NOMO-1 treated with dmso at 0.1 percent for 144 hours (cell line): ENCODE results near the gene DNASE1L1.
A peak's percentile ranks its signal among the peaks of the same experiment; 100 is the strongest.

Source experiments
- DNase-seq: peaks from one replicate; lab custom pipeline; 2025; ENCODE audit not compliant: unreplicated experiment; lab: John Stamatoyannopoulos, UW

DNASE1L1 gene

DNA sequence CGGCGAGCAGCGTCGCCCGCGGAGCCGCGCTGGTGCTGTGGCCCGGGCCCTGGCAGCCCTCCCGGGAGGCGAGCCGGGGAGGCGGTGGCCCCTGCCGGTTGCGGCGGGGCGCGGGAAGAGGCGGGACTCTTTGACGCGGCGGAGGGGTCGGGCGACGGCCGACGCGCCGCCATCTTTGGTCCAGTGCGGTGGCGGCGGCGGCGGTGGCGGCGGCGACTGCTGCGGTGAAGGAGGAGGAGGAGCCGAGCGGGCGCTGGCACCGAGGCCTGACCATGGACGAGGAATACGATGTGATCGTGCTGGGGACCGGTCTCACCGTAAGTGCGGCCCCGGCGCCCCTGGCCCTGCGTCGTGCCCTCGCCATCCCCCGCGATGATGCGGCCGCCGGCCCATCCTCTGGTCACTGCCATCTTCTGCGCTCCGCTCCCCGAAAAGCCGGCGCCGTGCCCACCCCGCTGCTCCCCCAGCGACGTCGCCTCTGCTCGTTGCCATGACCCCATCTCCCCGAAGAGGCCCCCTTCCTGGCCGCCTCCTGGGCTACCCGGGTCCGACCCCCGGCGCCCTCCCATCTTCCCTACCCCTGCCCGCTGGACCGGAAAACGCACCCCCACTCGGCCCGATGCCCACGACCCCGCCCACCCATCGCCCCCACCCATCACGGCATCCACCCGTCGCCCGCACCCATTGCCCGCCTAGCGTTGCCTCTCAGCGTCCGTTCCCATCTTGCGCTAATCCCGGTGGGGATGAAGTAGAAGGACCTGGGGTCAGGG, 28.1 kb upstream of the DNASE1L1 start, which contains the start of gene GDI1:
Gene GDI1 (plus strand): TSS at position 172 of the 770 bp plus-strand sequence. CDS start 101 bp downstream, at position 273.
- DNase-seq = no peak

DNA sequence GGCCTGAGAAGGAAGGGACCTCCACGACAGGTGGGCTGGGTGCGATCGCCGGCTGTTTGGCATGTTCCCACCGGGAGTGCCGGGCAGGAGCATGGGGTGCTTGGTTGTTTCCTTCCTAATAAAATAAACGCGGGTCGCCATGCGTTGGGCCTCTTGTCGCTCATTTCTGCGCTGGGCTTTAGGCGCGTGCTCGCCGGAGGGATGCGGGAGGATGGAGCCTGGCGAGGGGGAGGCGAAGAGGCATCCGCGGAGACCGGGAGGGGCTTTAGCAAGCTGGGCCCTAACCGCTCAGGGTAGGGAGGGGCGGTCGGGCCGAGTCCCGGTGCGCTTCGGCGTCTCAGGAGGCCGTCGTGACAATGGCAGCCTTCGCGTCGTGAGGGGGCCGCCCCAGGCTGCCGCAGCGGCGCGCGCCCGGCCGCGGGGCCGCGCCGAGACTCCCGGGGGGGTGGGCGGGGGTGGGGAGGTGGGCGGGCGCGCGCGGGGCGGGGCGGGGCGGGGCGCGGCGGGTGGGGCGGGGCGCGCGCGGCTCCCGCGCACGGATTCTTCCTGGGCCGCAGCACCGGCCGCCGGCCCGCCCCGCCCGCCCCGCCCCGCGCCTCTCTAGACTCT, 27.4 kb upstream of the DNASE1L1 start:
- no peak for DNase-seq

DNA sequence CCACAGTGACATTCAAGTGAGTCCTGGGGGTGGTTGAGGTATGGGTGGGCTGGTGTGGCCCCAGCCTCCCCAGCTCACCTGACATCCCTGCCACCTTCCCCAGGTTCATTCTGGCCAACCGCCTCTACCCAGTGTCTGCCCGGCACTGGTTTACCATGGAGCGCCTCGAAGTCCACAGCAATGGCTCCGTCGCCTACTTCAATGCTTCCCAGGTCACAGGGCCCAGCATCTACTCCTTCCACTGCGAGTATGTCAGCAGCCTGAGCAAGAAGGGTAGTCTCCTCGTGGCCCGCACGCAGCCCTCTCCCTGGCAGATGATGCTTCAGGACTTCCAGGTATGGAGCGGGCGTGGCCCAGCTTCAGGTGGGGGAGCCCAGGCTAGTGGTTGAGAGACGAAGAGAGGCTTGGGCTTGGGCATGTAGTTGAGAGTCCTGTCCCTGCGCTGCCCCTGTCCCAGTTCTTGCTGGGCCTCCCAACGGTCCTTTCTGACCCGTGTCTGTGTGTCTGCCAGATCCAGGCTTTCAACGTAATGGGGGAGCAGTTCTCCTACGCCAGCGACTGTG, 26.2 kb upstream of the DNASE1L1 start:
- DNase-seq = no peak

DNA sequence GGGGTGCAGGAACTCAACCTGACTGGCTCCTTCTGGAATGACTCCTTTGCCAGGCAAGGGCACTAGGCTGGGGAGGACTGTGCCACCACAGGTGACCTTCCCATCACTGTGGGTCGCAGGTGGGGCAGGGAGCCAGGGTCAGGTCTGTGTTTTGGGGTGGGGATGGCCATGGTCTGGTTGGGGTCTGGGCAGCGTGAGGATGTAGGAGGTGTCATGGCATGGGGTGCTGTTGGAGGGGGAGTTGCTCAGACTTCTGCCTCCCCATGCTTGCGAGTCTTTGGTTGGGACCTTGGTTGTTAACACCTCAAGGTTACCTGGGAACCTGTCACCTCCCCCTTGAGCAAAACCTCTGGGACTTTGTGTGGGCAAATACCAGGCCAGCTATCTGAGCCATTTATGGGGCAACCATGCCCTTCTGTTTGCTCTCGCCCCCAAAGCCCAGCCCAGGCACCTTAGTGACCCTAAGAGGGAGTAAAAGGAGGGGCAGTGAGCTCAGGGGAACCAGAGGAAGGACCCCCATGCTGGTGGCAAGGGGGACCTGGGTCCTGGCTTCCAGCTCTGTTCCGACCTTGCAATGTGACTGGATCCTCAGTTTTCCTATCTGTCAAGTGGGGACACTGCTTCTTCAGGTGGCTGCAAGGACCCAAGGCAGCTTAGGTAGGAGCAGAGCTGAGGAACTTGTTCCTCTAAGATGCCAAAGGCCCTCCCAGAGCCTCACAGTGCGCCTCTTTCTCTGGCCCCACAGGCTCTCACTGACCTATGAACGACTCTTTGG, 25.5 kb upstream of the DNASE1L1 start:
- no peak for DNase-seq

DNA sequence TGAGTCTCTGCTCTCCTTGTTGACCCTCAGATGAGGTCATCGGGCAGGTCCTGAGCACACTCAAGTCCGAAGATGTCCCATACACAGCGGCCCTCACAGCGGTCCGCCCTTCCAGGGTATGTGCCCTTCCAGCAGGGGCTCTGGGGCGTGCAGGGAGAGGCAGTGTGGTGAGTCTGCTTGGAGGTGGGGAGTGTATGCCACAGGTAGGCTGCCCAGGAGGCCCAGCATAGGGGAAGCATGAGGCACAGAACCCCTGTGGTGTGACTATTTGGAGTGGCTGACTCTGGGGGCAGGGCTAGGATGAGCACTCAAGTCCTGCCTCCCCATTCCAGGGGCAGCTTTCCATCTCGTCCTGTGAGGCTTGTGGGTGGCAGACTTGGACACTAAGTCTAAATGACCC, 24.6 kb upstream of the DNASE1L1 start:
- no peak for DNase-seq

DNA sequence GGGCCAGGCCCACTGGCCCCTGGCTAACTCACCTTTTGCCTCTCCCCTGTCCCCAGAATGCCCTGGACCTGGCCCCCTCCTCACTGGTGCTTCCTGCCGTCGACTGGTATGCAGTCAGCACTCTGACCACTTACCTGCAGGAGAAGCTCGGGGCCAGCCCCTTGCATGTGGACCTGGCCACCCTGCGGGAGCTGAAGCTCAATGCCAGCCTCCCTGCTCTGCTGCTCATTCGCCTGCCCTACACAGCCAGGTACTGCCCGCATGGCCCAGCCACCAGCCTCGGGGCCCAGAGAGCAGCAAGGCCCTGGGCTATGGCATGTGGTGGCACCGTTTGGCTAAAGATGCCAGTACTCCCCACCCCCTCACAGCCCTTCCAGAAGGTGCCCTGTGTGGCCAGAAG, 23.2 kb upstream of the DNASE1L1 start:
- DNase-seq = no peak

- DNase-seq = no peak
Measured at GRCh38 chrX:154431341-154431740, 22.3 kb upstream of the DNASE1L1 start.

DNA sequence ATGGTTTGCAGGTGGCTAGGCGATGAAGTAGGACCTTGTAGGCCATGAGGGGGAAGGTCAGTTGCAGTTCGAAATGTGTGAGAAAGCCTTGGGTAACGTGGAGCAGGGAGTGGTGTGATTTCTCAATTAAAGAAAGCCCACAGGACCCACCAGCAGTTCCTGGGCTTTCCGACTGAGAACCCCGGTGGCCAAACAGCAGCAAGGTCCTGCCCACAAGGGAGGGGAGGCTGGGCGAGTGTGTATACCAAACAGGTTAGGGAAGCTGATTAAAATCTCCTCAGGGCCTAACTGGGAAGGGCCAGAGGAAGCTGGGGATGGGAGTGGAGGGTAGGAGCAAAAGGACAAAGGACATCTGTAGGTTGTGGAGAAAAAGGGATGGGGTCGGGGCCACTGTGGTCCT, 21.9 kb upstream of the DNASE1L1 start:
- DNase-seq = no peak

DNA sequence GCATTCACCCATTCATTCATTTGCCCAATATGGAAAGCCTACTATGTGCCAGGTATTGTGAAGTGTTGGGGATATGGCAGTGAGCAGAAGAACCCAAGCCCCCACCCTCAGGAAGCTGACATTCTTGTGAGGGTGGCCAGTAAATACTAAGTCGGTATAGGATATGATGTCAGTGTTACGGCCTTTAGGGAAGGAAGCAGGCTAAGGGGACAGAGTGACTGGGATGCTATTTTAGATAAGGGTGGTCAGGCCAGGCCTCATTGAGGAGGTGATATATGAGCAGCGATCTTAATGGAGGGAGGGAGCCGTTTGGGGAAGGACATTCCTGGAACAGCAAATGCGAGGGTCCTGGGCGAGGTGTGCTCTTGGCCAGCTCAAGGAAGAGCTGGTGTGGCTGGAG, 21.4 kb upstream of the DNASE1L1 start:
- DNase-seq = no peak

DNA sequence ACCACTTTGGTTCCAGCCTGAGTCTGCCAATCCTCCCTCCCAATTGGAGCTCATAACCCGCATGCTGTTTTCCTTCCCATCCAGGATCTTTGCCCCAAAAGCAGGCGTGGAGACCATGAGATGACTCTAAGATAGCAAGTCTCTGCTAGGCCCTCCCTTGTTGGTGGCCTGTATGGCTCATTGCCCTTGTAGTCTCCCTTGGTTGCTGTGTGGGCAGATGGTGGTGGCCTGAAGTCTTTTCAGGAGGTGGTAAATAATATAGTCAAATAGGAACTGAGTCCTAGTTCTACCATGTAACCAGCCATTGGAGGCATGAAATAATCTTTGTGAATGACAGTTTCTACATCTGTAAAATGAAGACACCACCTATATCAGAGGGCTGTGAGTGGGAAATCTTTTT, 20.7 kb upstream of the DNASE1L1 start:
- no peak for DNase-seq

GRCh38 chrX:154428176-154429171, 19.4 kb upstream of the DNASE1L1 start, which contains the start of gene ATP6AP1:
Gene ATP6AP1 (plus strand): TSS chrX:154428677. CDS start chrX:154428693, 16 bp downstream.
- DNase-seq = peak; percentile 85

- no peak for DNase-seq
Measured at GRCh38 chrX:154426916-154427770, 18.1 kb upstream of the DNASE1L1 start.

GRCh38 chrX:154420402-154420756, 11.3 kb upstream of the DNASE1L1 start:
- DNase-seq = no peak

- no peak for DNase-seq
Measured at GRCh38 chrX:154419688-154420401, 10.8 kb upstream of the DNASE1L1 start.

DNA sequence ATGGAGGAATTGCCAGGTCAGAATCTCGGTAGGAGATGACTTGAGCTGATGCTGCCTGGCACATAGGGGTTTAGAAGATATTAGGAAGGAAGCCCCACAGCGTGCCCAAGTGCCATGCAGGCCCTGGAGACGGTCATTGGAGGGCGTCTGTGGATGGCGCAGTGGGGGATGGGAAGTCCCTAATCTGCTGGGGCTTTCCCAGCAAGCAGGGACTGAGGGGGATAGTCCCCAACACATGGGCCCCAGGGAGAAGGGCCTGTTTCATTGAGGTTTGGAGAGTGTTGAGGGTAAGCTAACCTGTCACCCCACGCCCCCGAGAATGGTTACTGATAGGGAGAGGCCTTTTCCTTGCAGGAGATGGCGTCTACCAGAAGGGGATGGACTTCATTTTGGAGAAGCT, 10.1 kb upstream of the DNASE1L1 start:
- DNase-seq = no peak

DNA sequence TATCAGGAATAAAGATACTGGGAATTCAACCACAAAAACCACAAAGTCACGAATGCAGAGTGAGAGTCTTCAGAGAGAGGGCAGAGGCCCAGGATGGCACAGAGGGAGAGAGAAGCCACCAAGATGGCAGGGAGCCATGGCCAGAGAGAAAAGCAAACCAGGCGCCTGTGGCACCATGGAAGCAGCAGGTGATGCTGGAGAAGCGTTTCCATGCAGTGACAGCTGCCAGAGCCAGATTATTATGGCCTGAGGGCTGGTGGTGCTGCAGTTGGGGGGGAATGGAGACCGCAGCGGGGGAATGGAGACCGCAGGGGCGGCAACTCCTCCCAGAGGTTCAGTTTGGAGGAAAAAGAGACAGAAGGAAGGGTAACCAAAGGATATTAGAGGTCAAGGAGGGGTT, 8.1 kb upstream of the DNASE1L1 start:
- DNase-seq = no peak

- no peak for DNase-seq
Measured at GRCh38 chrX:154413142-154413541, 4.1 kb upstream of the DNASE1L1 start.

DNA sequence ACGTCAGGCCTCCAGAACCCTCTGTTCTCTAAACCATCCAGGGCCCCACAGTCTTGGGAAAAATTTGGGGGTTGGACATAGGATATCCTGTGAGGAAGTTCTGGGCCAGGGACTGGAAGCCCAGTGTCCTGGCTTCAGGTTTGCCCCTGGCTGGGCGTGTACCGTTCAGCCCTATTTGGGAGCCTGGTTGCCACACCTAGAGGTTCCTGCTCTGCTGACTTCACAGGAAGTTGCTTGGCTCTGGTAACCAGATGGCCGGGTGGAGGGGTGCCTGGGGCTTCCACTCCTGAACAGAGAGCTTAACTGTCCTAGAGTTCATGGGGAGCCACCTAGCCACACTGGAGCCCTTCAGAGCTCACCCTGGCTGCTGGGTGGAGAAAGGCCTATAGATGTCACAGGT, 3.4 kb upstream of the DNASE1L1 start:
- peak; percentile 13 for DNase-seq

DNA sequence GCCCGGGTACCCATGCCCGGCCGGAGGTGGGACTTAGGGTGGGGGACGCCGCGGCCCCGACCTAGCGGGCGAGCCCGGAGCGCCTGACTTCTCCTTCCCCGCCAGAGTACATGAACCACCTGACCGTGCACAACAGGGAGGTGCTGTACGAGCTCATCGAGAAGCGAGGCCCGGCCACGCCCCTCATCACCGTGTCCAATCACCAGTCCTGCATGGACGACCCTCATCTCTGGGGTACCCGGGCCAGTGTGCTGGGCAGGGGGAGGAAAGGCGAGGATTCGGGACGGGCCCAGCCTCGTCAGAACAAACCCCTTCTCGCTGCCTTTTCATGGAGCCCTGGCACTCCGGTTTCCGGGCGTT, 2.9 kb upstream of the DNASE1L1 start:
- DNase-seq = peak; percentile 9
